GM18505 (cell line): ENCODE measurements around the gene ADGRE2.
"Not testable (repeated sequence)": the region's sequence is repeated elsewhere in the genome, so short reads cannot be mapped to it uniquely, and the experiment has no call there.

Experiments used
- ATAC-seq: cut with Tn5 transposase; IDR thresholded peaks from one replicate; pipeline ENCODE4 v1.9.1; 2021; ENCODE audit not compliant: unreplicated experiment
- POLR2A ChIP-seq: IDR thresholded peaks from 4 replicates; pipeline ENCODE4 v1.6.1; 2011; ENCODE audit warnings: borderline replicate concordance; ENCODE audit not compliant: insufficient read depth, insufficient read length; ENCODE audit errors: extremely low read depth

The ADGRE2 gene

GRCh38 chr19:14782626-14783409 is 4.5 kb upstream of the ADGRE2 start:
- TF ChIP-seq POLR2A, result no peak
- no peak for ATAC-seq

- not testable (repeated sequence) for ATAC-seq
Measured at GRCh38 chr19:14781713-14782536, 3.6 kb upstream of the ADGRE2 start.

- ATAC-seq, result not testable (repeated sequence)
Measured at GRCh38 chr19:14780622-14781225, 2.4 kb upstream of the ADGRE2 start.

GRCh38 chr19:14779151-14779550 is 791 bp upstream of the ADGRE2 start:
- no peak for TF ChIP-seq POLR2A
- no peak for ATAC-seq

- not testable (repeated sequence) for ATAC-seq
Measured at GRCh38 chr19:14777645-14778044, 715 bp downstream of the ADGRE2 start.

GRCh38 chr19:14775869-14776586 is 2.3 kb downstream of the ADGRE2 start:
- no peak for ATAC-seq
- no peak for TF ChIP-seq POLR2A

GRCh38 chr19:14775326-14775725 is 3.0 kb downstream of the ADGRE2 start:
- ATAC-seq, result not testable (repeated sequence)

- no peak for ATAC-seq
- no peak for TF ChIP-seq POLR2A
Measured at GRCh38 chr19:14774373-14774772, 4.0 kb downstream of the ADGRE2 start.

- not testable (repeated sequence) for ATAC-seq
Measured at GRCh38 chr19:14773722-14774121, 4.6 kb downstream of the ADGRE2 start.

GRCh38 chr19:14772995-14773394 is 5.4 kb downstream of the ADGRE2 start:
- no peak for ATAC-seq
- no peak for TF ChIP-seq POLR2A

- no peak for TF ChIP-seq POLR2A
- ATAC-seq, result no peak
Measured at GRCh38 chr19:14772467-14772866, 5.9 kb downstream of the ADGRE2 start.

- no peak for ATAC-seq
- TF ChIP-seq POLR2A, result no peak
Measured at GRCh38 chr19:14770944-14771839, 7.2 kb downstream of the ADGRE2 start.

GRCh38 chr19:14770136-14770535 is 8.2 kb downstream of the ADGRE2 start:
- TF ChIP-seq POLR2A, result no peak
- ATAC-seq, result no peak
